Heart left ventricle (tissue), 16 donors: ENCODE data around the gene ADGRG6. TPM values are rescaled to one million over a fixed set of nuclear protein-coding genes. Genes with fewer than 3 reads are reported as not detected.

Source experiments
- ATAC-seq, 4 donors: fragments of 200-7000 bp; cut with Tn5 transposase; one replicate each; pipeline ENCODE4 v1.9.1; 2020 to 2022; ENCODE audit warnings: moderate library complexity in 4 of 4, mild to moderate bottlenecking in 3 of 4, moderate number of reproducible peaks in 1 of 4
- DNase-seq, 5 donors: peaks; one replicate each; pipeline ENCODE4 v3.0.0-alpha.2; 2020
- H3K27ac ChIP-seq, 12 donors: fragments of 200-600 bp; sonication (generic) in 4 of 12; one replicate each; pipeline versions ENCODE4 v1.5.0 to v1.8.0; 2016 to 2022; ENCODE audit warnings: mild to moderate bottlenecking in 2 of 12
- H3K27me3 ChIP-seq, 9 donors: fragments of 200-600 bp; sonication (generic) in 2 of 9; one replicate each; pipeline versions ENCODE4 v1.5.1 to v1.8.0; 2016 to 2022; ENCODE audit warnings: mild to moderate bottlenecking in 3 of 9
- H3K36me3 ChIP-seq, 9 donors: fragments of 200-600 bp; sonication (generic) in 2 of 9; one replicate each; pipeline versions ENCODE4 v1.5.0 to v1.8.0; 2018 to 2022; ENCODE audit warnings: mild to moderate bottlenecking in 2 of 9
- H3K4me1 ChIP-seq, 12 donors: fragments of 200-600 bp; sonication (generic) in 4 of 12; one replicate each; pipeline versions ENCODE4 v1.5.0 to v1.8.0; 2016 to 2022; ENCODE audit warnings: mild to moderate bottlenecking in 3 of 12
- H3K4me3 ChIP-seq, 12 donors: fragments of 200-600 bp; sonication (generic) in 4 of 12; one replicate each; pipeline versions ENCODE4 v1.5.0 to v1.8.0; 2017 to 2022; ENCODE audit warnings: mild to moderate bottlenecking in 9 of 12, moderate library complexity in 4 of 12
- H3K9me3 ChIP-seq, 12 donors: fragments of 200-600 bp; sonication (generic) in 4 of 12; one replicate each; pipeline versions ENCODE4 v1.5.0 to v1.8.0; 2016 to 2022; ENCODE audit warnings: mild to moderate bottlenecking in 1 of 12
- POLR2A ChIP-seq, 2 donors: fragments of 450-650 bp; IDR thresholded peaks; one replicate each; pipeline ENCODE4 v1.6.1; 2017; ENCODE audit warnings: antibody characterized with exemption in 2 of 2, mild to moderate bottlenecking in 2 of 2, moderate library complexity in 2 of 2
- WGBS, 4 donors: extraction: QIAGEN DNeasy Blood & Tissue Kit in 2 of 4; methylation state at CpG; one replicate each; pipeline versions ENCODE4 v1.1.5 to v1.1.7; 2013 to 2018; 5-methylcytosine and 5-hydroxymethylcytosine counted together
- intact Hi-C, 10 donors: fragments of 100-400 bp; cut with DNase I; formaldehyde crosslinking; loops; one replicate each; pipeline versions ENCODE4 v1.11.1 to v1.14.2; 2022
- polyA plus RNA-seq, 2 donors: library from polyadenylated mRNA; stranded (reverse); fragments of 200-250 nt; gene quantifications; one replicate each; pipeline ENCODE4 v1.2.3, GENCODE V29; 2013
- total RNA-seq, 9 donors: library from RNA; depleted of rRNA in 2 of 9; stranded (reverse); fragments of >200 nt in 2 of 9; fragmentation: NEBNext Ultra II Directional in 3 of 9; extraction: Animal tissue kit (Norgen Biotek cat#: 25700) in 3 of 9; gene quantifications; one replicate each; pipeline versions ENCODE4 v1.1.0 to v1.2.4, GENCODE V29; 2016 to 2023
- TF ChIP-seq, protein P1 (sequence below), 12 donors: fragments of 200-600 bp; sonication (generic) in 4 of 12; IDR thresholded peaks; one replicate each; pipeline versions ENCODE4 v1.5.0 to v1.8.0; 2018 to 2022; ENCODE audit warnings: antibody characterized with exemption in 12 of 12, mild to moderate bottlenecking in 5 of 12
- donor health status: ischemic (EF 13 %, LVEDD 7.1; RV severe dilation, severe dysfunction).
- donor health status: healthy with polysubstance abuse.
- donor health status: DM: no; HTN: yes; CAD: no.
- donor health status: DM: no; HTN: no; CAD: no.
- donor health status: ischemic (EF 25% LVEDD 6.9; RV normal size, moderate dysfunction).
- donor health status: ischemic (EF 25% LVEDD 5.7; RV mildly dilated, moderate dysfunction).
- donor health status: healthy.
- donor health status: DM: yes; HTN: yes; CAD: no.
- donor health status: ischemic (EF 35%, LVEDD 5.7; RV mildly dilated, moderate dysfunction).
- donor health status: nonischemic (EF 11% LVEDD 7.7; RV severe dilation, severe dysfunction).
- donor health status: DM: yes; HTN: yes; CAD: no.
- donor health status: PGD.
- donor health status: ischemic (EF 29% LVEDD 5.4; RV normal size, mild dysfunction).
- donor health status: nonischemic (EF 23%, LVEDD 6.1; RV moderate dilation, normal function).

The ADGRG6 gene
- total and polyA plus RNA-seq, 11 donors, result 0.61 to 10.5 (median 2.0) TPM

DNA sequence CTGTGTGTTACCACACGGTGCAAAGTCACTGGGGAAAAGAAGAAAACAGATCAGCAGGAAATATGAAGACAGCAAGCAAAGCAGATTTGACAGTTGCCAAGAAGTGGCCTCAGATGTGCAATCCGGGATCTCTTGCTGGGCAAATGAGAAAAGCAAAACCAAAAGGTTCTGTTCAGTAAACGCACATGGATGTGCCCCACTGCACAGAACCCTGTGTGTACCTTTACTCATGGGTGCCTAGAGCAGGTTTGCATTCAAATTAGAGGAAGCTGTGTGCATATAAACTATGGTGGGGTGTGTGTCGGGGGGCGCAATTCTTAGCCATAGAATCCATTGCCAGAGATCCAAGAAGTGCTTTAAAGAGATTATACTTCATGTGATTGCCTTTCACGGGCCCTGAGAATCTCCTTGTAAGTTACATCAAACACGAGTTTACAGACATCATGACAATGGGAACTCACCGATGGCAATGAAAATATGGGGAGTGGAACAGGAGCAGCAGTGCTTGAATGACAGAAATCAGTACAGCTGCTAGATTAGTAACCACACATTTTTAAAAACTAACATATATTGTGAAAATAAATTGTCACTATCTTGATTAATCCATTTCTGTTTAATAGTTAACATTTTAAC lies 154.3 kb downstream of the ADGRG6 start:
- no peak overlapping the region for H3K4me3 ChIP-seq
- no peaks in the 10 kb centered on the region for H3K4me1 ChIP-seq
- WGBS, 4 donors, result 80 to 83% (median 81%) methylated on average over 8 of the region's 8 CpGs
- no peaks in the 10 kb centered on the region for H3K27me3 ChIP-seq
- H3K27ac ChIP-seq, result no peak overlapping the region
- ATAC-seq, result no peak
- TF ChIP-seq POLR2A (IDR thresholded peaks at IDR 0.05), result no peak
- TF ChIP-seq, protein P1, sequence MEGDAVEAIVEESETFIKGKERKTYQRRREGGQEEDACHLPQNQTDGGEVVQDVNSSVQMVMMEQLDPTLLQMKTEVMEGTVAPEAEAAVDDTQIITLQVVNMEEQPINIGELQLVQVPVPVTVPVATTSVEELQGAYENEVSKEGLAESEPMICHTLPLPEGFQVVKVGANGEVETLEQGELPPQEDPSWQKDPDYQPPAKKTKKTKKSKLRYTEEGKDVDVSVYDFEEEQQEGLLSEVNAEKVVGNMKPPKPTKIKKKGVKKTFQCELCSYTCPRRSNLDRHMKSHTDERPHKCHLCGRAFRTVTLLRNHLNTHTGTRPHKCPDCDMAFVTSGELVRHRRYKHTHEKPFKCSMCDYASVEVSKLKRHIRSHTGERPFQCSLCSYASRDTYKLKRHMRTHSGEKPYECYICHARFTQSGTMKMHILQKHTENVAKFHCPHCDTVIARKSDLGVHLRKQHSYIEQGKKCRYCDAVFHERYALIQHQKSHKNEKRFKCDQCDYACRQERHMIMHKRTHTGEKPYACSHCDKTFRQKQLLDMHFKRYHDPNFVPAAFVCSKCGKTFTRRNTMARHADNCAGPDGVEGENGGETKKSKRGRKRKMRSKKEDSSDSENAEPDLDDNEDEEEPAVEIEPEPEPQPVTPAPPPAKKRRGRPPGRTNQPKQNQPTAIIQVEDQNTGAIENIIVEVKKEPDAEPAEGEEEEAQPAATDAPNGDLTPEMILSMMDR (IDR thresholded peaks at IDR 0.05), result no peak
- no peak for DNase-seq
- no peaks in the 10 kb centered on the region for H3K36me3 ChIP-seq
- H3K9me3 ChIP-seq, result peaks cover 0 to 9% (median 0%) of the 10 kb centered on the region in 12 donors
- intact Hi-C loops, result no loop called here

DNA sequence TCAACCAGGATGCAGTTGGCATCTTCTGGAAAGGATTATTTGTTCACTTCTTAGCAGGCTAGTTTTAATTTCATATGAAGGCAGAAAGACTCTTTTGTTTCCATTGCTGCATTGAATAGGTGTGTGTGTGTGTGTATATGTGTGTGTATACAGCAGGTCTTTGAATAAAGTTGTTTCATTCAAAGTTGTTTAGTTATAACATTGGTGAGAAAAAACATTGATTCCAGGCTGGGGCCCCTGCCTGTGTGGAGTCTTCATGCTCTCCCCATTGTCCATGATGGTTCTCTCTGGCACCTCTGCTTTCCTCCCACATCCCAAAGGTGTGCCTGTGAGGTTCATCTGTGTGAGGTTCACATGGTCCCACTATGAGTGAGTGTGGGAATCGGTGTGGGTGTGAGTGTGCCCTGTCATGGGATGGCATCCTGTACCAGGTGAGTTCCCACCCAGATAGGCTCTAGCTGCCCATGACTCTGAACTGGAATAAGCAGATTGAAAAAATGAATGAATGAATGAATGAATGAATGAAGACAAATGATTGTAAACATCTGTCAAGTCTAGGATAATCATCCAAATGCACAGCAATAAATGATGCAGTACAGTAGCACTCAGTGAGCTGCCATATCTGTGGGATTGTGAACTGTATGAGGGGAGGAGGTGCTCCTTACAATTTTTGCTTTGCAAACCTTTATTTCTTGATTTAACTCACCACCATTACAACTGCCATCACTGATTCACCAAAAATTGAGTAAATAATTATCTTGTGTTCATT lies 156.0 kb downstream of the ADGRG6 start:
- ATAC-seq, result no peak
- 98 to 100% (median 100%) methylated on average over 1 of the region's 1 CpG for WGBS, 4 donors

DNA sequence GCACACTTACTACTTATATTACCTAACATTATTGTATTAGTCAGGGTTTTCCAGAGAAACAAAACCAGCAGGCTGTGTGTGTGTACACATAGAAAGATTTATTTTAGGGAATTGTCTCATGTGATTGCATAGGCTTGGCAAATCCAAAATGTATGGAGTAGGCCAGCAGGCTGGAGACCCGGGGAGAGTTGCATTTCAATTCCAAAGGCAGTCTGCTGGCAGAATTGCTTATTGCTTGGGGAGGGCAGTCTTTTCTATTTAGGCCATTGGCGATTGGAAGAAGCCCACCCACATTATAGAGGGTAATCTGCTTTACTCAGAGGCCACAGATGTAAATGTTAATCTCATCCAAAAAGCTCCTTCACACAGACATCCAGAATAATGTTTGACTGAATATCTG lies 157.0 kb downstream of the ADGRG6 start:
- no peak for DNase-seq
- Histone ChIP-seq H3K36me3 (no peaks in the 10 kb centered on the region), H3K27ac (no peak overlapping the region), H3K4me3 (no peak overlapping the region), H3K4me1 (no peaks in the 10 kb centered on the region), H3K9me3 (peaks cover 0 to 9% (median 0%) of the 10 kb centered on the region in 12 donors), H3K27me3 (no peaks in the 10 kb centered on the region)
- ATAC-seq, result no peak
- TF ChIP-seq, protein P1 (IDR thresholded peaks at IDR 0.05), result no peak
- intact Hi-C loops, result no loop called here
- 58 to 75% (median 74%) methylated on average over 2 of the region's 2 CpGs for WGBS, 4 donors

More for the DNA sequence above, 156.0 kb downstream of the ADGRG6 start:
- H3K27ac ChIP-seq, result no peak overlapping the region
- no peaks in the 10 kb centered on the region for H3K36me3 ChIP-seq
- H3K9me3 ChIP-seq, result peaks cover 0 to 9% (median 0%) of the 10 kb centered on the region in 12 donors
- H3K27me3 ChIP-seq, result no peaks in the 10 kb centered on the region
- no peaks in the 10 kb centered on the region for H3K4me1 ChIP-seq
- intact Hi-C loops, result no loop called here
- no peak for DNase-seq
- no peak overlapping the region for H3K4me3 ChIP-seq
- TF ChIP-seq, protein P1 (IDR thresholded peaks at IDR 0.05), result no peak
- no peak for TF ChIP-seq POLR2A (IDR thresholded peaks at IDR 0.05)

DNA sequence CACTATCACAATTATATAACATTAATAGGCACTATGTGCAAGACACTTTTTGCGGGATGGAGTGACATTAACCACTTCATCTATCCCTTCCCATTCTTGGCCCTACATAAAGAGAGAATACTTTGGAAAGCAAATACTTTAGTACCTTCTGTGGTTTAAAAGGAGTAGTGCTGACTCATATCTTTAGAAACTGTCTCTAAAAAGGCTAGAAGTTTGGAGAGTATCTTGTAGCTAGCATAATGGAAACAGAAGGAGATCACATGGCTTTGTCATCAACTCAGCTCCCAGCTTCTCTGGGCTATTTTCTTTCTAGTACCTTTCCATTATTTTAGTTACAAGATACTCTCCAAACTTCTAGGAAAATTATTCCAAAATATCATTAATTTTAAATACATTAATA lies 157.5 kb downstream of the ADGRG6 start:
- no peak for TF ChIP-seq POLR2A (IDR thresholded peaks at IDR 0.05)
- TF ChIP-seq, protein P1 (IDR thresholded peaks at IDR 0.05), result no peak
- Histone ChIP-seq H3K27ac (no peak overlapping the region), H3K27me3 (no peaks in the 10 kb centered on the region), H3K36me3 (no peaks in the 10 kb centered on the region), H3K4me1 (no peaks in the 10 kb centered on the region), H3K4me3 (no peak overlapping the region), H3K9me3 (peaks cover 0 to 9% (median 0%) of the 10 kb centered on the region in 12 donors)
- DNase-seq, result no peak
- WGBS, 4 donors, result 95 to 100% (median 97%) methylated on average over 1 of the region's 1 CpG
- no peak for ATAC-seq
- intact Hi-C loops, result no loop called here
